ENCODE data around the gene LCA5L.

GRCh38 chr21:39452970-39453342, 7.4 kb upstream of the LCA5L start:
- TF ChIP-seq CTCF (IDR thresholded peaks at IDR 0.05) (no peak), POLR2A (IDR thresholded peaks at IDR 0.05) (no peak)

All from testis (tissue), 2 donors.